Pons (tissue), 1 donor: ENCODE results near the gene OPA3.
A peak's percentile ranks its signal among the peaks of the same experiment; 100 is the strongest.
"Not testable (repeated sequence)": the region's sequence is repeated elsewhere in the genome, so short reads cannot be mapped to it uniquely, and the experiment has no call there.

ENCODE experiments used
- DNase-seq: peaks from one replicate; pipeline ENCODE4 v3.0.0-alpha.2; 2016; ENCODE audit warnings: low spot score

The OPA3 gene

GRCh38 chr19:45584332-45585157, at the start of gene OPA3:
OPA3 (minus strand) TSS chr19:45584802; CDS start chr19:45584764, 38 bp downstream.
- DNase-seq: peak; percentile 100

DNA sequence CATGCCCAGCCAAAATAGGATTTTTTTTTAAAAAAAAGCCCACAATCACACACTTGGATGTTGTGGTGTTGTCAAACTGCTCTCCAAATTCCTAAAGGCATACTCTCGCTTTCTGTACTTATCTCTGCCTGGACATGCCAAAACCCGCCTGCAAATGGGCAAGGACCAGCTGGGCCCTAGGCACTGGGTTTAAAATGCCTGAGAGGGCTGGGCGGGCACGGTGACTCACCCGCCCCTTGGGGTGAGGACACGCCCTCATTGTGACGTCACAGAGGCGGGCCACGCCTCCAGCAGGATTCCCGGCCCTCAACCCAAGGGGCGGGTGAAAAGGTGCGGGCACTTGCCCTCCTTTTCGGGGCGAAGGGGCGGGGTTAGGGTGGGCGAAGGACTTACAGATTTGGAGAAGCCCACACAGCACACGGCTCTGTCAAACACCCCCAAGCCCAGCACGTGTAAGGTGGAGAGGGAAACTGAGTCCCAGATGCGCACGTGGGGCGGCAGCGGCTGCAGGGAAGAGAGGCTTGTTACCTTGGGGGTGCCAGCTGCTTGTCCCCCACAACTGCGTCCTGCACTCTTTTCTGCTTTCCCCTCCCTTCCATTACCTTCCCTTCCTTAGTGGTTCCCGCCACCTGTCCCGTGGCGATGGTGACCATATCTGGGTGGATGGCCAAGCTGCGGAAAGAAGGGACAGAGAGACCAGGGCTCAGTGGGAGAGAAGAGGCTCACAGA, 48.0 kb upstream of the OPA3 start:
- DNase-seq: no peak

DNA sequence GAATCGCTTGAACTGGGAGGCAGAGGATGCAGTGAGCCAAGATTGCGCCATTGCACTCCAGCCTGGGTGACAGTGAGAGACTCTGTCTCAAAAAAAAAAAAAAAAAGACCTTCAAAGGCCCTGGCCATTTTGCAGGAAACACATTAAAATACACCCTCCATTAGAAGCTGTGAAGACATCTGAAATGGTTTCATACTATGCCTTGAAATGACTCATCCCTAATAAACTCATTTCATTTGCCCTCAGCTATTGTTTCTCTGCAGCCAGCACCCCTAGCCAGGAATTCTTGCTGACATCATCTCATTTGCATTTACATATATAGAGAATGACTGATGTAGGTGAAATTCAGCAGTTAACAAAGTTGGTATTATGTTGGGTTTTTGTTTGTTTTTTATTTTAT, 45.9 kb upstream of the OPA3 start:
- no peak for DNase-seq

DNA sequence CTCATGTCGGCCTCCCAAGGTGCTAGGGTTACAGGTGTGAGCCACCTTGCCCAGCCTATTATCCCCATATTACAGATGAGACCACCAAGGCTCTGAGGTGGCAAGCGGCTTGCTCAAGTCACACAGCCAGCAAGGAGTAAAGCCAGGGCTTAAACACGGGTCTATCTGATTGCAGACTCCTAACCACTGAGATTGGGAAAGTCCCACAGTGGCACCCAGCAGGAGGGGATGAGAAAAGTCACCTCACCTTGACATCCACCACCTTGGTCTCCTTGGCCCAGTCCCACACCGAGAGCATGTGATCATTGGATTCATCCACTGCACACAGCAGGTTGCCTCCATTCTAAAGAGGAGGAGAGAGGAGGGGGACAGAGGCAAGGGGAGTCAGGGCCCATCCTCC, 45.1 kb upstream of the OPA3 start:
- no peak for DNase-seq

GRCh38 chr19:45628219-45628618, 43.6 kb upstream of the OPA3 start:
- not testable (repeated sequence) for DNase-seq

GRCh38 chr19:45623984-45624383, 39.4 kb upstream of the OPA3 start:
- no peak for DNase-seq

DNA sequence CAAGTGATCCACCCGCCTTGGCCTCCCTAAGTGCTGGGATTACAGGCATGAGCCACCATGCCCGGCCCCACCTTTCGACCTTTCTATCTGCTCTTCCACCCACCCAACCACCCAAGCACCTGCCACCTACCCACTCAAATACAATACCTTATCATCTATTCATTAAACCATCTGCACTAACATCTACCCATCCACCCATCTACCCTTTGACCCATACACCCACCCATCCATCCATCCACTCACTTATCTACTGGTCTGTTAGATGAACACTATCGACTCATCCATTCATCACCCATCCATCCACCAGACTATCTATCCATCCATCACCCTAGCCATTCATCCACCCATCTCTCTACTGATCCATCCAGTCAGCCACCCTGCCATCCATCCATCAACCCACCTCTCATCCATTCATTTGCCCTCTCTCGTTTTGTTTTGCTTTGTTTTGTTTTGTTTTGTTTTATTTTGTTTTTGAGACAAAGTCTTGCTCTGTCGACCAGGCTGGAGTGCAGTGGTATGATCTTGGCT, 37.4 kb upstream of the OPA3 start:
- DNase-seq: no peak

GRCh38 chr19:45621389-45621788, 36.8 kb upstream of the OPA3 start:
- DNase-seq: no peak

DNA sequence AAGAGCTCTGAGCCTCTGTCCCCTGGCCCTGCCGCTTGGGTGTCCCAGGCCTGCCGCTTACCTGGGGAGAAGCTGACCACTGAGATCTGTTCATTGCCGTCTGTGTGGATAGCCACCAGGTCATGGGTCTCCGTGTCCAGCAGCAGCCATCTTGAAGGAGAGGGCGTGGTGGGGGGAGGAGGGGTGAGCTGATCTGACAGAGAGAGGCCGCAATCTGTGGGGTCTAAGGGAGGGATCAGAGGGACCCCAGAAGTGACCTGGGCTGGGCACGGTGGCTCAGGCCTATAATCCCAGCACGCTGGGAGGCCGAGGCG, 32.1 kb upstream of the OPA3 start:
- no peak for DNase-seq

DNA sequence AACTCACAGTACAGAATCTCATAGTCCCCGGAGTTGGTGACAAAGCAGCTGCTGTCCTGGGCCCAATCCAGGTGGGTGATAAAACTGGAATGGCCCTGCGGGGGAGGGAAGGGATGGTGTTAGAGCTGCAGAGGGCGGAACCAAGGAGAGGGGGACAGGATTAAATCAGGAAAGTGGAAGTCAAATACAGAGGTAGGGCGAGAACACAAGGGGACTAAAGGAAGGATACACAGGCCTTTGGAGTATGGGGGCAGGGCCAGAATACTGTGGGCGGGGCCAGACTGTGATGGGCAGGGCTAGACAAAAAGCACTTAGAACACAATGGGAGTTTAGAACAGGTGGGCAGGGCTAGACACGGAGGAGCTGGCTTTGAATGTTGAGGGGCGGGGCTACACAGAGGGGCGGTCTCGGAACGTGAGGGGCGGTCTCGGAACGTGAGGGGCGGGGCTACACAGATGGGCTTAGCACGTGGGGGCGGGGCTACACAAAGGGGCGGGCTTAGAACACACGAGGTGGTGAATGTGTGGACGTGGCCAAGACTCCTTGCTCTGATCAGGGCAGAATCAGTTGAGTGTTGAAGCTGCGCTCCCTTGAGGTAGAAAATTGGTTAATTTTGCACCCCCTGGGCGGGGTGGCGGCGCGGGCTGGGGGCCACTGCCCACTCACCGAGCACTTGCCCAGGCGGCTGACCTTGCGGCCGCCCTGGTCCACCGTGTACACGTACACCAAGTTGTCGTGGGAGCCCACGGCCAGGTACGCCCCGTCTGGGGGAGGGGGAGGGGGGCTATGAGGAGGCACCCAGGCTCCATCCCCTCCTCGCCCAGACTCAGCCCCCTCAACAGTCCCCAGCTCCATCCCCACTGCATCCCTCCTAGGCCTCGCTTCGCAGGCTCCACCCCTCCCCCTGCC, 31.4 kb upstream of the OPA3 start:
- no peak for DNase-seq

DNA sequence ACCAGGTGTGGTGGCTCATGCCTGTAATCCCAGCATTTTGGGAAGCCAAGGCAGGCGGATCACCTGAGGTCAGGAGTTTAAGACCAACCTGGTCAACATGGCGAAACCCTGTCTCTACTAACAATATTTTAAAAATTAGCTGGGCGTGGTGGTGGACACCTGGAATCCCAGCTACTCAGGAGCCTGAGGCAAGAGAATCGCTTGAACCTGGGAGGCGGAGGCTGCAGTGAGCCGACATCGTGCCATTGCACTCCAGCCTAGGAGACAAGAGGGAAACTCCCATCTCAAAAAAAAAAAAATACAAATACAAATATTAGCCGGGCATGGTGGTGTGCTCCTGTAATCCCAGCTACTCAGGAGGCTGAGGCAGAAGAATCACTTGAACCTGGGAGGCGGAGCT, 30.5 kb upstream of the OPA3 start:
- not testable (repeated sequence) for DNase-seq

DNA sequence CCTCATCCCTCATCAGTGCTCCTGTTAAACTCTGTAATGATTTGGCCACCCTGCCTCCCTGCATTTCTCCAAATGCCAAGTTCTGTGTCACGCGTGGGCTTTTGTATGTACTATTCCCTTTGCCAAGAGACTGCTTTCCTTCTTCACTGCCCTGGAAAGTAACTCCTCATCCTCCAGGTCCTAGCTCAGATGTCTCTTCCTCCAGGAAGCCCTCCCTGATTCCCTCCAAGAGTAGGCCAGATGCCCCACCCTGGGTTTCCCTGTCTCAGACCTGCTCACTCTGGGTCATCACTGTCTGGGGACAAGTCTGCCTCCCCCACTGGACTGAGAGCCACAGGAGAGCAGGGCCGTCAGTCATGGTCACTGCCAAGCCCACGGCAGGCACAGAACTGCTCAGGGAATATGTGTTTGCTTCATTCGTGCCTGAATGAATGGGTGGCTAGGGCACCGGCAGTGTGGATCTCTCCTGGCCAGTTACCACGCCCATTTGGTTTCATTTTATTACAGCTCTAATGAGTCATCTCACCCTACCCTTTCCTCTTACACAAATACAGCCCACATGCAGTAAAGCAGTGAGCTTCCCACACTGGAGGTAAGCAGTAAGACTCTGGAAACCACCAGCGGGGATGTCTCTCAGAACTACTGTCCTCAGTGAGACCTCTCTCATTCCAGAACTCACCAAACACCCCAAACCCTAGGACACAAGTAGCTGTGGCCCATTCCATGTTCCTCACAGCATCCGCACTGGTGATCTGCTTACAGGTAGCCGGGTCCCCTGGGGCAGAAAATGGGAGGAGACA, 29.5 kb upstream of the OPA3 start:
- no peak for DNase-seq

DNA sequence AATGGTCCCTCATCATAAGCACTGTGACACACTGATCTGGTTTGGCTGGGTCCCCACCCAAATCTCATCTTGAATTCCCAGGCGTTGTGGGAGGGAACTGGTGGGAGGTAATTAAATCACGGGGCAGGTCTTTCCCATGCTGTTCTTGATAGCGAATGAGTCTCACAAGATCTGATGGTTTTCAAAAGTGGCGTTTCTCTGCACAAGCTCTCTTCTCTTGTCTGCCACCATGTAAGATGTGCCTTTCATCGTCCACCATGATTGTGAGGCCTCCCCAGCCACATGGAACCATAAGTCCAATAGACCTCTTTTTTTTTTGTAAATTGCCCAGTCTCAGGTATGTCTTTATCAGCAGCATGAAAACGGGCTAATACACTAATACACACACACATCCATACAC, 24.3 kb upstream of the OPA3 start:
- no peak for DNase-seq

DNA sequence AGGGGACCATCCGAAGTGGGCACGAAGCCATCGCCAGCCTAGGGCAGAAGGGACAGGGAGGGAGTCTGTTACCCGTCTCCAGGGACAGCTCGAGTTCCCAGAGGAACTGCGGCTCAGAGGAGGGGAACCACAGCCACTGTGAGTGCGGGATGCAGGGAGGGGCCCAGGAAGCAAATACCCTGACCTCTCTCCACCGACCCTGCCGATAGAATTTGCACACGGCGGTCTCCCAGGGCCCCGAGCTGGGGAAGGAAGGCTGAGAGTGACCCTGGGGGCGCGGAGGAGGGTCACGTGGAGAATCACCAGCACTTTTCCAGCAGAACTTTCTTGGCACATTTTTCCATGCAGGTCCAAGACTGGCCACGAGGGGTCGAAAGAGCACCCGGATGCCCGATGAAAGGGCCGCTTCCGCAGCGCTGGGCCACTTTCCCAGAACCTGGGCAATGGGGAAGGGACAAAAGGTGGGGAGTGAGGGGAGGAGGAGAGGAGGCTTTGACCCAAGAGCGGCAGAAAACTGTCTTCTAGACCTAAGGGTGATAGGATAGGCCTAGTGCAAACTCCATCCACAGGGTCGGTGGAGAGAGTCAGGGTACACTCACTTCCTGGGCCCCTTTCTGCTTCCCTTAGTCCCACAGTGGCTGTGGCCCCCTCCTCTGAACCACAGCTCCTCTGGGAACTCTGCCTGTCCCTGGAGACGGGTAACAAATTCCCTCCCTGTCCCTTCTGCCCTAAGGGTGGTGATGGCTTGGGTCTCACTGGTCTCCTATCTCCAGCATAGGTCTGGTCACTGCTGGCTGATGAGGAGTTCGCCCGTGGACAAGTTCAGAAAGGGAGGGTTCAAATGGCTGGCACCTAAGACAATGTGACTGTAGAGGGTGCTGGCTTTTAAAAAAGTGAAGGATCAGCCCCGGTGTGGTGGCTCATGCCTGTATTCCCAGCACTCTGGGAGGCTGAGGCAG, 22.7 kb upstream of the OPA3 start:
- peak; percentile 65 for DNase-seq

DNA sequence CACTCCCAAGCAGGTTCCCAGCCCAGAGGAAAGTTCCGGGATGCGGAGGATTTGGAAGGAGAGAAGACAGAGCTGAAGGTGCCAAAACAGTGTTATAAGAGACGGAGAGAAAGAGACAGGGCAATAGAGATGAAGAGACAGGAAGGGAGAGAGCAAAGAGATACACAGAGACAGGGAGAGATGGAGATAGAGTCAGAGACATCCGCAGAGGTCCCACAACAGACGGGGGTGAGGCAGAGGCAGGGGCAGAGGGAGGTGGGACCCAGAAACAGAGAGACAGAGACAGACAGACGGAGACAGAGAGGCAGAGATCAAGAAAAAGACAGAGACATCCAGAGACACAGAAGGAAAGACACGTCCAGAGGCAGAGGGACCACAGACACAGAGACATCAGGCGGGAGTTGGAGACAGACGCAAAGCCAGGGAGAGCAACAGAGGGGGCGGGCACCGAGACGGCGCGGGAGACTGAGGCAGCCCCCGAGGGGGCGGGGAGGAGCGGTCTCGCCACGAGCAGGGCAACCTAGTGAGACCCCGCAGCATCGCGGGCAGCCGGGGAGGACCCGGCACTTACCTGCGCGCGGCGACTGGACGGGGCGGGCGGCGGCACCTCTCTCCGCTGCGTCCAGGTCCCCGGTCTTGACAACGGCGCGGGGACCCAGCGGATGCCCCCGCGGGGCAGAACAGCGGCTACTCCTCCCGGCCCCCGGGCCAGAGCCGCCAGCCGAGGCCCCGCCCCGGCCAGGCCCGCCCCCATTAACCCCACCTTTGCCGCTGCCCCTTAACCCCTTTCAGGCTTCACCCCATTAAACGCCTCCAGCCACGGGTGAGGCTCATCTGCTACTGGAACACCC, 17.1 kb upstream of the OPA3 start, which contains the start of gene GPR4:
GPR4 (minus strand) TSS at position 689 of the 851 bp plus-strand sequence. CDS start 10,346 bp downstream, outside the sequence.
- DNase-seq: no peak

DNA sequence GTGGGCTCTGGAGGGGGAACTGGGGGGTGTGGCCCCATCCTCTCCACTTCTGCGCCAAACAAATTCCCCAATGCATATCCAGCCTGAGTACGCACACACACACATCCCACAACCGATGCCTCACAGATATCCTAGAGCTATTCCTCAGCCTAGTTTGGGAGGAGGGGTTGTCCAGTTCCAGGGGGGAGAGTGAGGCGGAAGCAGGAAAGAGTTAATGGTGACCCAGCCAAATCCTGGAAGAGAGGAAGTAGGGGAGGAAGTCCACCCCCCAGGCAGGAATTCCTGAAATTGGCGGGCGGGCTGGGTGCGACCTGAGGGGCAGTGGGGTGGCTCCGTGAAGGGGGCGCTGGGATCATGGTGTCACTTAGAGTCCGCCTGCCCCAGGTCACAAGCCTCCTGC, 16.5 kb upstream of the OPA3 start:
- DNase-seq: no peak

GRCh38 chr19:45600340-45600885, 15.8 kb upstream of the OPA3 start:
- DNase-seq: no peak

DNA sequence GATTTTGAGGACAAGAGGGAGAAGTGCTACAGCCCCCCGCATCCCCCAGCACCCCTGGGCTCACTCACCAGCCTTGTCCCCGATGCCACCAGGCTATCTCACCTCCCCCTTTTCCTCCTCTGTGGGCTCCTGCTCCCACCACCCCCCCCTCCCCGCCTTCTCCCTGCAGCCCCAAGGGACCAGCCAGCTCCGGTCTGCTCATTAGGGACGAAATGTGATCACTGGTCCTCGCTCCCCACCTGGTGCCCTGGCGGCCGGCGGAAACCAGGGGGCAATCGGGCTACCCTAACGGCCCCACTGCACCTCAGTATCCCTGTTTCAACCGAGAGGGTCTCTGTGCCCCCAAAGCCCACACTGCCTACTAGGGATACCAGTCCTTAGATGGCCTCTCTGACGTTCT, 14.7 kb upstream of the OPA3 start:
- no peak for DNase-seq
